ENCODE data around the gene CCDC97.
A peak's percentile ranks its signal among the peaks of the same experiment; 100 is the strongest.

Gene CCDC97

DNA sequence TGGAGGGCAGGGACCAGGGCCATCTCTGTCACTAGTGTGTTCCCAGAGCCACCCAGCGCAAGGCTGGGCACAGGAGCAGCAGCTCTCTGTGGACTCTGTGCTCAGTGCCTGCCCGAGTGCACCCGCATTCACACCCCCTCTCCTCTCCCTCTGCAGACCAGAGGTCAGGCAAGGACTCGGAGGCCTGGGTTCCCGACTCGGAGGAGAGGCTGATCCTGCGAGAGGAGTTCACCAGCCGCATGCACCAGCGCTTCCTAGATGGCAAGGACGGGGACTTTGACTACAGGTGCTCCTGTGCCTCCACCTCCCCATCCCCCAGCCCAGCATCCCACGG lies 10.2 kb downstream of the CCDC97 start:
- no peak for DNase-seq (ENCODE audit: low read depth in 2 of 2)

DNA sequence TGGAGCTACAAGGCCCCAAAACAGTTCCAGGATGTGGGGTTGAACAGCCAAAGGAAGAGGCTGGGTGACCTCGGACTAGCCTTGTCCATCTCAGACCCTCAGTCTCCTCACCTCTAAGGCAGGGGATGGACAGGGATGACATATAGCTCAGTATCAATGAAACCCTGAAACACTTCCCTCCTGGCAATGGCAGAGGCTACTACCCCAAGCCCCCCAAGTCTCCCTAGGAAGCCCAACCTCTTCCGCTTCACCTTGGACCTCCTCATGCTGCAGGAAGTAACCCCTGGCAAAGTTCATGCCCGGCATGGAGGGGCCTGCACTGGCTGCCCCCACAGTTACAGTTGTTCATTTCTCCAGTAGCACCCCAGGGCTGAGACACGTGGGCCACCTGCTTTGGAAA lies 10.6 kb downstream of the CCDC97 start:
- no peak for DNase-seq (ENCODE audit: low read depth in 2 of 2)

DNA sequence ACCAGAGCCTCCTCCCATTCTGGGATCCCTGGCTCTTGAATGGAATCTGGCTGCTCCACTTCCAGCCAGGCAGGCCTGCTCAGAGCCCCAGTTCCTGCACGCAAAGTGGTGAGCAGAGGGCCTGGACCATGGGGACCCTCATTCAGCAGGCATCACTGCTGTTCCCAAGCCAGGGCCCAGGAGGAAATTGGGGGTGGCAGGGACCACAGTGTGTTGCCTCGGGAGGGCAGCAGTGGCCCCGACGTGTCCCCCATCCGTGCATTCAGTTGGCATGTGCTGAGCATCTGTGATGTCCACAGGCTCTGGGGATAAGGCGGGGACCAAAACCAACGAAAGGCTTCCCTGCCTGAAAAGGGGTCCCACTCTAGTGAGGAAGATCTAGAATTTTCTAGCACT lies 11.2 kb downstream of the CCDC97 start:
- no peak for DNase-seq (ENCODE audit: low read depth in 2 of 2)

DNA sequence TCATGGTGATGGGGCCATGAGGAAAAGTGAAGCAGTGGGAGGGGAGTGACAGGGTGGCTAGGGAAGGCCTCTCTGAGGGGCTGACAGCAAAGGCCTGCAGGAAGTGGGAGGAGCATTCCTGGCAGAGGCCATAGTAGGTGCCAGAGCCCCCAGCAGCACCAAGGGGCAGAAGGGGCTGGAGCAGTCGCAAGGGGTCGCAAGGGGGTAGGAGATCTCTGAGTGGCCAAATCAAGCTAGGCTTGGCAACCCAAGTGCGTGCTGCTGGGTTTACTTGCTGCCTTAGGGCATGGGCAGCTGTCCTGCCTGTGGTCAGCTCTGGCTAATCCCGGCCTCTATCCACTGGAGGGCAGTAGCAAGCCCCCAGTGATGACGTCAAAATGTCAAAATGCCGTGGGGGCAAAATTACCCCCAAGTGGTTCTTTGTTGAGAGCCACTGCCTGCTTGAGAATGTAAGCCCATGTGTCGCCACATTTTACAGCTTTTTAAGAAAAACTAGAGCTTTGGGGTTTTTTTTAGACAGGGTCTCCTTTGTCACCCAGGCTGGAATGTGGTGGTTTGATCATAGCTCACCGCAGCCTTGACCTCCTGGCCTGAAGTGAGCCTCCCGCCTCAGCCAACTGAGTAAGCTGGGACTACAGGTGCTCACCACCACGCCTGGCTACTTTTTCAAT lies 11.8 kb downstream of the CCDC97 start:
- no peak for DNase-seq (ENCODE audit: low read depth in 2 of 2)

GRCh38 chr19:41322451-41322850 lies 12.5 kb downstream of the CCDC97 start:
- no peak for DNase-seq (ENCODE audit: low read depth in 2 of 2)

DNA sequence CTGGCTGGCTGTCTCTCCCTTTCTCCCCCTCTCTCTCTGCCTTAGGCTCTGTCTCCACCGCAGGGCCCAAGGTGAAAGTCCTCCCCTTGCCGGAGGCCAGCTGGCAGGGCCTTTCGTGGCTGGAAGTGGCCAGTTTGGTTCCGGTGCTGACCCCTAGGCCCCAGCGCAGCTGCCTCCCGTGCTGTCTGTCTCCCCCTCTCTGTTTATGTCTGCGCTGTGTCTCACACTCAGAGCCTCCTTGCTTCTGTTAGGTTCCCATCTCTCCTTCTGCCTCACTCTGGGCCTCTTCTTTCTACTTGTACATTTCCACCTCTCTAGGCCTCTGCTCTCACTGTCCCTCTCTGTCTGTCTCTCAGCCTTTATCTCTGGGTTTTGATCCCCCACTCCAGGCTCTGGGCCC lies 13.1 kb downstream of the CCDC97 start:
- no peak for DNase-seq (ENCODE audit: low read depth in 2 of 2)

DNA sequence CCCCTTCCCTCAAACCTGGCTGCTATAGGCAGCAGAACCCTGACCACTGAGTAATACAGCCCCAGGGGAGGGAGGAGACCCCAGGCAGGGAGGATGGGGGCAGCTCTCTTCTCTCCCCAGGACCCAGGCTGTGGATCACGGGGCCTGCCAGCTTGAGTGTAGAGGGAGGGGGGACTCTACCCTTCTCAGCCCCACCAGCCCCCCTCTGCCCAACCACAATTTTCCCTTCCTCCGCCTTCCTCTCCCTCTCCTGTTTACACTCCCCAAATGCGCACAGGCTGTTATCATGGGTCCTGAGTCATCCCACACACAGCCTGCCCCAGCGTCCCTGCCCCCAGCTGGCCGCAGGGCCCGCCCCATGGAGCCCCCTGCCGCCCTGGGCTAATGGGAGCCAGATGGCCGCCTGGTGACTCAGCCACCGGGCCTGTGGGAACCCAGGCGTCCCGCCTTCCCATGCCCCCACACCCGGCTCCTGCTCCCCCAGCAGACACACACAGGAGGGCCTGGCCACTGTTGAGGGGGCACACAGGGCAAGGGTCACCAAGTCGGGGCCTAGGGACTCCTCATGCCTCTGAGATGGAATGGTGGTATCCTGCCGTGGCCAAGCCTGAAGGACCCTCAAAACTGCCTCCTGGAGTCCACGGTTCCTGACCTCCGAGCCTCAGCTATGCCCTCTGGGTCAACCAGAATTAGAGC lies 13.6 kb downstream of the CCDC97 start:
- no peak for DNase-seq (ENCODE audit: low read depth in 2 of 2)

DNA sequence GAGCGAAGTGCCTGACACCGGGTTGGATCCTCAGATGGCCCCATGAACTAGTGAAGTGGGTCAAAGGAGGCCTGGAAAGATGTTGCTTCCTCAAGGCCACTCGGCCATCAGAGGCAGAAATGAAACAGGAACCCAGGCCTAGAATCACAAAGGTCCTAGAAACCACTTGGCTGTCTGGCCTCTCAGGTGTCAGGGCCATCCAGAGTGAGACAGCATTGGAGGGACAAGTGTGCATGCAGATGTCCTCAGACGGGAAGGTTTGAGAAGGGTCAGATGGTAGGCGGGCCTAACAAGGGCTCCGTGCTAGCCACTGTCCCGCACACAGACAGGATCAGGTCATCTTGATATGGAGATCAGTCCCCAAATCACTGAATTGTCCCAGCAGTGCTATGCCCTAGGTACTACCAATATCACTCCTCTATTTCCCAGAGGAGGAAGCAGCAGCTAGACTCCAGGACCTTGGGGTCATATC lies 14.3 kb downstream of the CCDC97 start:
- no peak for DNase-seq (ENCODE audit: low read depth in 2 of 2)

DNA sequence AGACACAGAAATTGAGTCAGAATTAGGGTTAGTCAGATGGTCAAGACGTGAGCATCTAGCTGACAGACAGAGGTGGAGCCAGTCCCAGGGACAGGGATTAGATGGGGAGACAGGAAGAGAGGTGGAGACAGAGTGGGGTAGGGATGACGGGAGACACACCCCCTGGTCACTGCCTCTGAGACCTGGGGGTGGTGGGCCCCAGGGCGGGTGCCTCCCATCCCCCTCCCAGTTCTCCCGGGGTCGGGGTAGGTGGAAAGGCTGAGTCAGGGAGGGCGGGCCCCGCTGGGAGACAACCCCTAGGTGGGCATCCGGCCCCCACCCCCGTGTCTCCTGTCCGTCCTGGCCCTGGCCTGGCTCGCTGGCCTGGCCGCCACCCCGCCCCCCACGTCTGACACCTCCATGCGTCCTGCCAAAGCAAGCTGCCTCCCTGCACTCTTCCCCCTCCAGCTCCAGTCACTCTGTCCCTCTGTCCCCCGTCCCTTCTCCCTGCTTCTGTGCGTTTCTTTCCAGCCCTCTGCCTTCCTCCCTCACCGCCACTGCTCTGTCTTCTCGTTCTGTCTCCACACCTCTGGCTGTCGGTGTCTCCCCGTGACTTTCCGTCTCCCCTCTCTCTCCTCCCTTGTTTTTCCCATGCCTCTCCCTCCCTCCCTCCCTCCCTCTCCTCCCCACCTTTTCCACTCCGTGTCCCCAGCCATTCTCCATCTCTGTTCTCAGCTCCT lies 15.1 kb downstream of the CCDC97 start:
- DNase-seq (ENCODE audit: low read depth in 2 of 2): no peak

- DNase-seq (ENCODE audit: low read depth in 2 of 2): no peak
Measured at GRCh38 chr19:41325640-41325946, 15.6 kb downstream of the CCDC97 start.

DNA sequence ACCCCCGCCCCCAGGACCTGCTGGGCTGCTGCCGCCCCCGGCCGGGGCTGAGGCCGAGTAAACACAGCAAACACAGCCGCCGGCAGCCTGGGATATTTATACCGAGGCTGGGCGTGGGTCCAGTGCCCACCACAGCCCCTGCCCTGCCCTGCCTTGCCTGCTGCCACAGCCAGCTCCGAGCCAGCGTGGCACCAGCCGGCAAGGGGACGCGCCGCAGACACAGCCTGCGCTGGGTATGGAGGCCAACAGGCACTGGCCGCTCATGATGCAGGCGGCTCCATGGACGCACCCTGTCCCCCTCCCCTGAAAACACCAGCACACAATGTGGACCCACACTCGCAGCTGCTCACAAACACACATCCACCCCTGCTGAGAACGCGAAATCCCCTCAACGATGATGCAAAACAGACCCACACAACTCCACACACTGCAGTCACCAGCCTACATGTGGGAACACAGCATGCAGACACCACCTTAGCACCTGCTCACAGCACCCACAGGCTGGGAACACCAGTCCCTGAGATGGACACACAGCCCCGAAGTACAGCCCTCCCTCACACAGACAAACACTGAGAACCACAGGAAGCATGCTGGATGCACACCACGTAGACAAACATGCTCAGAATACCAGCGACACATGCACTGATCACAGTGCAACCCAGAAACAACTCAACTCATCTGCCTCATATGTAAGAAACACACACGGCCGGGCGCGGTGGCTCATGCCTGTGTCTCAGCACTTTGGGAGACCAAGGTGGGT lies 16.2 kb downstream of the CCDC97 start:
- DNase-seq (ENCODE audit: low read depth in 2 of 2): no peak

DNA sequence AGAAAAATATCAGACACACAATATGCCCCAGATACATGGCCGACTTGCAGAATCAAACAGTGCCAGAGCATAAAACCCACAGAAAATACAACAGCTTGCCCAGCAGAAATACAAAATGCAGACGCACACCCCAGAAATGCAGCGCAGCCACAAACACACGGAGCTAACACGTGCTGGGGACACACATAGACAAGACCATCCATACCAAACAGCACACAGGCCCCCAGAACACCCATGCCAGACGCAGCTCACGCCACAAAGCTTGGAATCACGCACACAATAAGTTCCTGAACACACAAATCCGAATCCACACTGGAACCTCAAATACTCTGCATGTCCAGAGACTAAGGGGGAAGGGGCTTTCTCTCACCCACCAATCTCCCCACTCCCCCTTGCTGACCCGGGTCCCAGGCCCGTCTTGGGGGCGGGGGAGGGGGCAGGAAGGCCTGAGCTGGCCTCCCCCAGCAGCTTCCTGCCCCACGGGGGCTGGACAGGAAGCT lies 17.2 kb downstream of the CCDC97 start:
- DNase-seq (ENCODE audit: low read depth in 2 of 2): no peak

- DNase-seq (ENCODE audit: low read depth in 2 of 2): peak; percentile 83 to 87
Measured at GRCh38 chr19:41327576-41328156, 17.7 kb downstream of the CCDC97 start.

DNA sequence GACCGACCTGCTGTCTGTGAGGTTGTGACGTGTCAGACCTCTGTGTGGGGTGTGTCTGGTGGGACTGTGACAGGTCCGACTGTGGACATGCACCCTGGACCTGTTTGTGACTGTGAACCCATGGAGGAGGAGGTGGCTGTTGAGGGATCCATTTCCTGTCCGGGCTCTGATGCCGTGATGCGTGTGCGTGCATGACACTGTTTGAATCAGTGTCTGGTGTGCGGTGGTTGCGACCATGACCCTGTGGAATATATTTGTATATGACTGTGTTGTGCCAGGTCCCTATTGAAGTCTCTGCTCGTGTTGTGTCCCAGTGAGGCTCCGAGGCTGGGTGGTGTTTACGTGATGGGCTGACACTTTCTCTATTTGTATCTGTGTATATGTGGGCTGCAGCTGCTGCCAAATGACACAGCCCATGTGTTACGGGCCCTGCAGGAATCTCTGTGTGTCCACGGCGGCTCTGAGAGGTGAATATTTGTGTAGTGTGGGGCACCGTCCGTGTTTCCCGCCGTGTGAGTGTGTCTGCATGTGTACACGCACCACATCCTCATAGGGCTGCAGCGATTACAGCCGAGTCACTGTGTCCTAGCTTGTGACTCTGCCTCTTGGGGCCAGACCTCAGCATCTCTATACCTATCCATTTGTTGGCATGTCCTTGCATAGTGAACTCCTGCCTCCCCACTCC lies 18.3 kb downstream of the CCDC97 start:
- peak; percentile 39 to 46 for DNase-seq (ENCODE audit: low read depth in 2 of 2)

DNA sequence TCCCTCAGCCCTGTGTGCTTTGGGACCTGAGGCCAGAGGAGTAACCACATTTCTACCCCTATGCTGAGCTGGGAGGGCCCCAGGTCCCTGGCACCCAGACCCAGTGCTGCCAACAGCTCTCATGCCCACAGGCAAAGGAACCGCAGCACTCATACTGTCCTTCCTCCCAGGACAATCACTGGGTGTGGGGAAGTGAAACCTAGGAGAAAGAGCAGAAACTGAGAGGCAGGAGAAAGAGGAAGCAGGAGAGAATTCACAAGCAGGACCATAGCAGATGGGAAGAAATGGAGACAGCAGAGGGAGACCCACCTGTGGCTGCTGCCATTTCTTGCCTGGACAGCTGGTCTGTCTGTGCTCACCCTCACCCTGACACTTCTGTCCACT lies 18.9 kb downstream of the CCDC97 start:
- DNase-seq (ENCODE audit: low read depth in 2 of 2): no peak

GRCh38 chr19:41330481-41330880 lies 20.5 kb downstream of the CCDC97 start:
- DNase-seq (ENCODE audit: low read depth in 2 of 2): no peak

DNA sequence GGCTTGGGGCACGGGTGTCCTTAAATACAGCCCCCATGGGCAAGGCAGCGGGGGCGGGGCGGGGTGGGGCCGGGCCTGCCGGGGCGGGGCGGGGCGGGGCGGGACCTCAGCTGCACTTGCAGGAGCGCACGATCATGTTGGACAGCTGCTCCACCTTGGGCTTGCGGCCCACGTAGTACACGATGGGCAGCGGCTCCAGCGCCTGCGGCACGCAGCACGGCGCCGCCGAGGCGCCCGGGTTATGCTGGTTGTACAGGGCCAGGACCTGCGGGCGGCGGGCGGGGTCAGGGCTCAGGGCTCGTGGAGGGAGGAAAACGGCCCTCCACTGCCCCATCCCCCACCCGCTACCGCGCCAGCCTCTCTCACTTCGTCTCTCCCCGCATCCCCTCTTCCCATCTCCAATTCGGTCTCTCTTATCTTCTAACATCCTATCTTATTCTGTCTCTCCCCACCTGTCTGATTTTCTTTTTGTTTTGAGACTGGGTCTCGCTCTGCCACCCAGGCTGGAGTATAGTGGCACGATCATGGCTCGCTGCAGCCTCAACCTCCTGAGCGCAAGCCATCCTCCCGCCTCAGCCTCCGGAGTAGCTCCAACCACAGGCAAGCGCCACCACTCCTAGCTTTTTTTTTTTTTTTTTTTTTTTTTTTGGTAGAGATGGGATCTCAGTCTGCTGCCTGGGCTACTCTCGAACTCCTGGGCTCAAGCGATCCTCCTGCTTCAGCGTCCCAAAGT lies 21.1 kb downstream of the CCDC97 start:
- no peak for DNase-seq (ENCODE audit: low read depth in 2 of 2)

DNA sequence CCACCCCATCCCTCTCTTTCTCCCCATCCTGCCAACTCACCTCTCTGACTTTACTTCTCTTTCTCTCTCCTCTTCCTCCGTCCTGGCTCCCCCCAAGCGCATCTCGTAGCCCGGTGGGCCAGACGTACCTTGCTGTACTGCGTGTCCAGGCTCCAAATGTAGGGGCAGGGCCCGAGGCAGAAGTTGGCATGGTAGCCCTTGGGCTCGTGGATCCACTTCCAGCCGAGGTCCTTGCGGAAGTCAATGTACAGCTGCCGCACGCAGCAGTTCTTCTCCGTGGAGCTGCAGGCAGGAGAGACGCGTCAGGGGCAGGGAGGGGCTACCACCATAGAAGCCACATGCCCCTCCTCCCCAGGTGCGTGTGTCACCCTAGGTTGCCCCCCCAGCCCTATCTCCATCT lies 22.0 kb downstream of the CCDC97 start:
- no peak for DNase-seq (ENCODE audit: low read depth in 2 of 2)

DNA sequence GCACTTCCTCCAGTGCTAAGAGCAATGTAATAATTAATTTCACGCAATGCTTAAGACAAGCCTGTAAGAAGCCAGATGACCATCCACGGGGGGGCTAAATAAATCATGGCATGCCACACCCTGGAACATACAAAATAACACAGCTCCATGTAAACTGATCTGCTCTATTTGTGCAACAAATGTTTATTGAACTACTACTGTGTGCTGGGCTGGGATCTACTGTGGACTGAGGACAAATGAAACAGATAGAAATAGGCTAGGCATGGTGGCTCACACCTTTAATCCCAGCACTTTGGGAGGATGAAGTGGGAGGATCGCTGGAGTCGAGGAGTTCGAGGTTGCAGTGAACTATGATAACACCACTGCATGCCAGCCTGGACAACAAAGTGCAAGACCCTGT lies 22.5 kb downstream of the CCDC97 start:
- DNase-seq (ENCODE audit: low read depth in 2 of 2): no peak

- no peak for DNase-seq (ENCODE audit: low read depth in 2 of 2)
Measured at GRCh38 chr19:41334793-41335192, 24.8 kb downstream of the CCDC97 start.

GRCh38 chr19:41335467-41335866 lies 25.5 kb downstream of the CCDC97 start:
- no peak for DNase-seq (ENCODE audit: low read depth in 2 of 2)

Measured in stimulated activated CD8-positive, alpha-beta memory T cell treated with anti-CD3 and anti-CD28 coated beads, Interleukin-2, amount 100 ng/mL, for 48 hours (primary cell).